GM12874 (cell line): Measurements from ENCODE around the gene DNAH17.

Source experiments
- TF ChIP-seq, protein P1 (sequence below): IDR thresholded peaks from 2 replicates; pipeline ENCODE4 v1.5.1; 2011; ENCODE audit warnings: low read depth, mild to moderate bottlenecking, control low read depth, low read length, moderate library complexity; ENCODE audit not compliant: insufficient read depth

DNAH17 gene

DNA sequence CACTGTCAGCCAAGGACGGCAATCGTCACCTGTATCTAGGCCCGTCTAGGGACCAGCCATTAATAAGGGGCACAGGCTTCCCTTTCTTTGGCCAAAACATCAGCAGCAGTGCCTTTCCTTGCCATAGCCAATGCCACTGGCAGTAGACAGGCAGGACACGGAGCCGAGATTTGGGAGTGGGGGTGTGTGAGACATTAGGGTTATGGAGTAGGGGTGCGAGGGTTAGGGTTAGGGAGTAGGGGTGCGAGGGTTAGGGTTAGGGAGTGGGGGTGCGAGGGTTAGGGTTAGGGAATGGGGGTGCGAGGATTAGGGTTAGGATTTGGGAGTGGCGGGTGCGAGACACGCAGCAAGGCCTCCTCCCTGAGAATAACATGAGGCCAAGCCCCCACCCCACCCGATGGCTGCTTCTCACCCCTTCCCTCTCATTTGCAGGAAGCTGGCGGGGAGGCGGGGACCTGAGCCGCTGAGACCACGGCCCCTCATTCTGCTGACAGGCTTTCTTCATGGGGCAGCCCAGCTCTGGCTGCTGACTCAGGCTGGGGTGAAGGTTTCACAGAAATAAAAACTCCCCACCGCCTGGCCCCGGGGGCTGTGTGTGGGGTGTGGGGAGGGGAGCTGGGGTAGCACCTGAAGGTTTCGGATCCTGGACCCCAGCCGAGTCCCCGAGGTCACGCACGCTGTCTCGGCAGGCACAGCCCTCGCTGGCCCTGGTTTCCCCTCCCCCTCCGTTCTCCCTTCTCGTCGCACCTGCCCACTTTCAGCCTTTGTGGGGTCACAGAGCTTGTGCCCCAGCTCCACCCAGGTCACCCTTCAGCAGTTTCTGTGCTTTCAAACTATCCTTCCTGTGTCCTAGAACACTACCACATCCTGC lies 104.9 kb downstream of the DNAH17 start:
- TF ChIP-seq, protein P1, sequence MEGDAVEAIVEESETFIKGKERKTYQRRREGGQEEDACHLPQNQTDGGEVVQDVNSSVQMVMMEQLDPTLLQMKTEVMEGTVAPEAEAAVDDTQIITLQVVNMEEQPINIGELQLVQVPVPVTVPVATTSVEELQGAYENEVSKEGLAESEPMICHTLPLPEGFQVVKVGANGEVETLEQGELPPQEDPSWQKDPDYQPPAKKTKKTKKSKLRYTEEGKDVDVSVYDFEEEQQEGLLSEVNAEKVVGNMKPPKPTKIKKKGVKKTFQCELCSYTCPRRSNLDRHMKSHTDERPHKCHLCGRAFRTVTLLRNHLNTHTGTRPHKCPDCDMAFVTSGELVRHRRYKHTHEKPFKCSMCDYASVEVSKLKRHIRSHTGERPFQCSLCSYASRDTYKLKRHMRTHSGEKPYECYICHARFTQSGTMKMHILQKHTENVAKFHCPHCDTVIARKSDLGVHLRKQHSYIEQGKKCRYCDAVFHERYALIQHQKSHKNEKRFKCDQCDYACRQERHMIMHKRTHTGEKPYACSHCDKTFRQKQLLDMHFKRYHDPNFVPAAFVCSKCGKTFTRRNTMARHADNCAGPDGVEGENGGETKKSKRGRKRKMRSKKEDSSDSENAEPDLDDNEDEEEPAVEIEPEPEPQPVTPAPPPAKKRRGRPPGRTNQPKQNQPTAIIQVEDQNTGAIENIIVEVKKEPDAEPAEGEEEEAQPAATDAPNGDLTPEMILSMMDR, result no peak

DNA sequence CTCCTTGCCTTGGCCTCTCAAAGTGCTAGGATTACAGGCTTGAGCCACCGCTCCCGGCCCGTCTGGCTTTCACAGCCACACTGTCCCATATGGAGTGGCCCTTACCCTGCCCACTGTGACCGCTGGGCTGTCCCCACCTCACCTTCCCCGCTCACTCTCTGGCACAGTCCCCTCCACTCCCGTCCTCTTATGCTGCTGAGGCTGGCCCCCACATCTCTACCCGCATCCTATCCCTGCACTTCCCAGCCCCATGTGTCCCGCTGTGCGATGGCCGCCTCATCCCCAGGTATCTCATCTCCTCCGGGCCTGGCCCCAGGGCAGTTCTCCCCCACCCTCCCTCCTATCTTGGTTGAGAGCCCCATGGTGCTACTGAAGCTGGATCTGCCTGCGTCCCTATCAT lies 105.6 kb downstream of the DNAH17 start:
- TF ChIP-seq, protein P1, result no peak

DNA sequence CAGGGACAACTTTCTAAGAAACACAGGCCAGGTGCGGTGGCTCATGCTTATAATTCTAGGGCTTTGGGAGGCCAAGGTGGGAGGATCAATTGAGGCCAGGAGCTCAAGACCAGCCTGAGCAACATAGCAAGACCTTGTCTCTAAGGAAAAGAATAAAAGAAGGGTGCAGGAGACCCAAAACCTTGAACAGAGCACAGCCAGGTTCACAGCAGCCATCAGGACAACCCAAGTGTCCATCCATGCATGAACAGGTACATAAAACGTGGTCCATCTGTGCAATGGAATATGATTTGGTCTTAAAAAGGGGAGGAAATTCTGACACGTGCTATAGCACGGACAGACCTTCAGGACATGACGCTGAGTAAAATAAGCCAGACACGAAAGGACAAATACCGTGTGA lies 107.8 kb downstream of the DNAH17 start:
- TF ChIP-seq, protein P1, result no peak

DNA sequence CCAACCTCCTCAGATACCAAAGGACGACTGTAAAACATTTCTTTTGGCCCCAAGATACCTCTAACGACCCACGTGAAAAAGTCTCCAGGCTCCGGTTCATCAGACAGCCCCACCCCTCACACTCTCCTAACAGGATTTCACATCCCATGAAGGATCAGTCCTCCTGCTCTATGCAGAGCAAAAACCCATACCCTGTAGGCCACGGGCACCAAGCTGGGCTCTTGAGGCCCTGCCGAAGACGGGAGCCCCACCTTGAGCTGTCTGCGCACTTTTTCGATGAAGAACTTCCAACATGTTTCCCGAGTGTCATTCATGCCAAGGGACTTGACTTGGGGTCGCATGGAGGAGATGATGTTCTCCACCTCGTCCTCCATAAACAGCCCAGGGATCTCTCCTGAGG lies 108.8 kb downstream of the DNAH17 start:
- TF ChIP-seq, protein P1, result no peak

DNA sequence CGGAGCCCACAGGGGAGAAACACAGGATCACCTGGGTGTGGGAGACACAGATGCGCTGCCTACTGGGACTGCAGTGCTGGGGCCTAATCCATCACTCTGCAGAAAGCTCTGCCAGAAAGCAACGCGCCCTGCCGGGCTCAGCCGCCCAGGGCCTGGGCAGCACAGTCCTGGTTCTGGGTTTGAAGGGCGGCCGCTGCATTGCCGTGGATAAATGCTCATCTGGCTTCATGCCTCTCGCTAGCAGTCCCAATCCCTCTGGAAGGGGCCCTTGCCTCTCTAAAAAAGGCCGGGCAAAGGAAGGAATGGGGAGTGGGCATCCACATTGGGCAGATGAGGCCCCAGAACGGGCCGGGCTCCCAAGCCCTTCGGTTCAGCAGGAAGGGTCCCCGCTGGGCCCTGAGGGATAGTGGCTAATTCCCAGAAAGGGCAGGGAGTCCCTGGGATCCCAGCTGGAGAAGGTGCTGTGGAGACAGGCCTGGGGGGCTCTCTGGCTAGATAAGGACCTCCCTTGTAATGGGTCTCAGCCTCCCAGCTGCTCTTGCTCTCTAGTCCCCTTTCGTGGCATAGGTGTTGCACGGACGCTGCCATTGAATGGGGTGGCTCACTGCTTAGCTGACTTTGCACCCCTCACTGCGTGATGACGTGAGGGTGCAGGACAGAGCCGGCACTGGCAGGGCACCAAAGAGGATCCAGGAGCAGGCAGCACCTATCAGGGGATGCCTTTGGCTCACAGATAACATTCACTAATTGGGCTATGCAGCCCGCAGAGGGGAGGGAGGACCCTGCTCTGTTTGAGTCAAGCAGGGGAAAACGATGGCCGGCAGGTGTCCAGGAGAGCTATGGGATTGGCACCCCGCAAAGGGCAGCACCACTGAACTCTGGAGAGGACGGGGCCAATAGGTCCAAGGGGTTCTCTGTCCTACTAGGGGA lies 110.1 kb downstream of the DNAH17 start:
- TF ChIP-seq, protein P1, result no peak

DNA sequence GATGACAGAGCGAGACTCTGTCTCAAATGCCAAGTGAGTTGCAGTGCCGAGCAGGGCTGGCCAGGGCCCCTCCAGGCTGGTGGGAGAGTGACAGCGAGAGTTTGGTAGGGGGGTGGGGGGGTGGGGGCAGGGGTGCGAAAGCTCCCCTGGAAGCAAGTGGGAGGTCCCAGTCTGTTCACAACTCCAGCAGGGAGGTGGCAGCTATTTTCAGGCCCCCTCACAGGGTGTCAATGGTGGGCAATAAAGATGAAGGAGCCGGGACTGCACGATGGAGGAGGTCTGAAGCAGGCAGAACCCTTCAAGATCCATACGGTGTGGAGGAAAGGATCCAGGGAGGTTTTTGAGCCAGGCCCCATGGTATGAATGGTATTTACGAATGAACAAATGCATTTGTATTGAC lies 115.0 kb downstream of the DNAH17 start:
- TF ChIP-seq, protein P1, result no peak

DNA sequence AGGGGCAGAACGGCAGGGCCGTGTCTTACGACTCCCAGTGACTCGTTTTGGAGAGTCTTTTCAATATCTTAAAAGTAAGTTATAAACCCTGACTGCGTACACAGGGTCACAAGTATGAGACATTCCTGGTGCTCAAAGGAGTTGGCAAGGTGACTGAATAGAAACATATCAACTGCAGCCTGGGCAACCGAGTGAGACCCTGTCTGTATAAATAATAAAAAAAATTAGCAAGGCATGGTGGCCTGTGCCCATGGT lies 115.5 kb downstream of the DNAH17 start:
- TF ChIP-seq, protein P1, result no peak
